ENCODE results near the gene MUTYH.

MUTYH gene

GRCh38 chr1:45334308-45335245, 5.7 kb downstream of the MUTYH start:
- Histone ChIP-seq H2BK12ac (ENCODE audit: low read length) (no peak overlapping the region), H3K4ac (ENCODE audit: low read length) (no peak overlapping the region), H3K79me1 (ENCODE audit: low read depth, low read length) (peaks cover 6% of the 10 kb centered on the region), H3K14ac (ENCODE audit: low read length) (no peak overlapping the region), H3K9me3 (replicated peaks in 1 of 2; ENCODE audit: control insufficient read depth in 2 of 2, insufficient read depth in 1 of 2, low read depth in 1 of 2, low read length in 2 of 2) (peaks cover 0 to 2% of the 10 kb centered on the region in 2 donors), H3K4me3 (ENCODE audit: low read length in 2 of 2) (no peak overlapping the region), H4K91ac (ENCODE audit: low read depth, low read length, poor library complexity) (no peak overlapping the region), H3K27ac (replicated peaks; ENCODE audit: low read length) (no peak overlapping the region), H3K4me1 (ENCODE audit: control insufficient read depth in 2 of 2, insufficient read depth in 1 of 2, low read depth in 1 of 2, low read length in 2 of 2) (peaks cover 3 to 4% of the 10 kb centered on the region in 2 donors), H2AK5ac (ENCODE audit: low read depth, low read length) (no peak overlapping the region), H2BK15ac (ENCODE audit: low read length) (no peak overlapping the region), H3K9ac (ENCODE audit: low read depth, low read length, poor library complexity) (no peak overlapping the region), H3K27me3 (ENCODE audit: control insufficient read depth in 3 of 3, insufficient read depth in 3 of 3, low read depth in 1 of 3, low read length in 3 of 3) (no peaks in the 10 kb centered on the region), H2AFZ (ENCODE audit: low read length) (no peak overlapping the region), H3K36me3 (replicated peaks in 1 of 2; ENCODE audit: control insufficient read depth in 2 of 2, insufficient read depth in 2 of 2, low read length in 2 of 2) (peaks cover 31 to 66% of the 10 kb centered on the region in 2 donors), H2BK120ac (ENCODE audit: low read depth, low read length) (no peak overlapping the region), H3K18ac (ENCODE audit: low read length) (no peak overlapping the region), H4K8ac (ENCODE audit: low read depth, low read length) (no peak overlapping the region), H3K4me2 (ENCODE audit: insufficient read depth, low read length, poor library complexity, severe bottlenecking) (no peak overlapping the region), H2BK5ac (ENCODE audit: low read length) (no peak overlapping the region), H3K23ac (ENCODE audit: low read depth, low read length, poor library complexity) (no peak overlapping the region)
- DNase-seq (ENCODE audit: low spot score): no peak
- no CpG with 5 or more reads among the region's 9 CpGs for WGBS, 2 donors (ENCODE audit: extremely low coverage in 2 of 2, insufficient read length in 2 of 2, insufficient replicate concordance in 1 of 2)

- no peak overlapping the region for H4K8ac ChIP-seq (ENCODE audit: low read depth, low read length)
Measured at GRCh38 chr1:45332346-45332720, 7.9 kb downstream of the MUTYH start.

DNA sequence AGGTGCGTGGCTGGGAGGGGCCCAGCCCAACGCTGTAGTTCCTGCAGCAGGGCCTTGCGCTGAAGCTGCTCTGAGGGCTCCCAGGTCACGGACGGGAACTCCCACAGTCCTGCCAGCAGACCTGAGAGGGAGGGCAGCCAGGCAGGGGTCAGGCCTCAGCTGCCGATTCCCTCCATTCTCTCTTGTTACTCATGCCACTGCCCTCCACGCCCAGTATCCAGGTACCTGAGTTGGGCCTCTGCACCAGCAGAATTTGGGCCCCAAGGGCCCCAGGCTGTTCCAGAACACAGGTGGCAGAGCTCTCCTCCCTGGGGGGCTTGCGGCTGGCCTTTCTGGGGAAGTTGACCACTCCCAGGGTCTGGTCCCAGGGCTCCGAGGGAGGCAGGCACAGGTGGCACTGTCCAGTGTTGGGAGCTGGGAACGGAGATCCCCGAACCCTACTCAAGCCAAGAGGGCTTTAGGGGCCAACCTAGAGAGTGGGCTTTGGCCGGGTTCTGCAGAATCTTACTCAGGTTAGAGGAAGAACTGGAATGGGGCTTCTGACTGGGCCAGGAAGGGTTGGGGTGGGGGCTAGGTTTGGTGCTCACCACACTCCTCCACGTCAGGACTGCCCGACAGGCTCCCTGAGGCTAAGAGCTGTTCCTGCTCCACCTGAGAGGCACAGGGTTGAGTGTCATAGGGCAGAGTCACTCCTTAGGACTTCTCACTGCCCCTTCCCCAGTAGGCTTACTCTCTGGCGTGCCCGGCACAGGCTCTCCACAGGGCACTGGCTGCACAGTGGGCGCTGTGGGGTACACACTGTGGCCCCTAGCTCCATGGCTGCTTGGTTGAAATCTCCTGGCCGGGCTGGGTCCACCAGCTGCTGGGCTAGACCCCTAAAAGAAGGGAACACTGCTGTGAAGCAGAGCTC, 8.5 kb downstream of the MUTYH start:
- Histone ChIP-seq H3K4me3 (ENCODE audit: low read length in 2 of 2) (peak overlapping the region in 1 of 2 donors; percentile 32), H3K14ac (ENCODE audit: low read length) (no peak overlapping the region), H3K18ac (ENCODE audit: low read length) (no peak overlapping the region), H3K9ac (ENCODE audit: low read depth, low read length, poor library complexity) (no peak overlapping the region), H2AFZ (ENCODE audit: low read length) (no peak overlapping the region), H3K27ac (replicated peaks; ENCODE audit: low read length) (no peak overlapping the region), H2BK15ac (ENCODE audit: low read length) (no peak overlapping the region), H2BK12ac (ENCODE audit: low read length) (no peak overlapping the region), H3K27me3 (ENCODE audit: control insufficient read depth in 3 of 3, insufficient read depth in 3 of 3, low read depth in 1 of 3, low read length in 3 of 3) (no peaks in the 10 kb centered on the region), H3K9me3 (replicated peaks in 1 of 2; ENCODE audit: control insufficient read depth in 2 of 2, insufficient read depth in 1 of 2, low read depth in 1 of 2, low read length in 2 of 2) (no peaks in the 10 kb centered on the region), H3K79me1 (ENCODE audit: low read depth, low read length) (peaks cover 4% of the 10 kb centered on the region), H3K36me3 (replicated peaks in 1 of 2; ENCODE audit: control insufficient read depth in 2 of 2, insufficient read depth in 2 of 2, low read length in 2 of 2) (peaks cover 28 to 77% of the 10 kb centered on the region in 2 donors), H4K91ac (ENCODE audit: low read depth, low read length, poor library complexity) (no peak overlapping the region), H2AK5ac (ENCODE audit: low read depth, low read length) (no peak overlapping the region), H3K23ac (ENCODE audit: low read depth, low read length, poor library complexity) (no peak overlapping the region), H2BK5ac (ENCODE audit: low read length) (no peak overlapping the region), H4K8ac (ENCODE audit: low read depth, low read length) (no peak overlapping the region), H3K4me2 (ENCODE audit: insufficient read depth, low read length, poor library complexity, severe bottlenecking) (no peak overlapping the region), H2BK120ac (ENCODE audit: low read depth, low read length) (no peak overlapping the region), H3K4me1 (ENCODE audit: control insufficient read depth in 2 of 2, insufficient read depth in 1 of 2, low read depth in 1 of 2, low read length in 2 of 2) (peaks cover 0 to 21% of the 10 kb centered on the region in 2 donors), H3K4ac (ENCODE audit: low read length) (no peak overlapping the region)
- DNase-seq (ENCODE audit: low spot score): no peak
- WGBS, 2 donors (ENCODE audit: extremely low coverage in 2 of 2, insufficient read length in 2 of 2, insufficient replicate concordance in 1 of 2): no CpG with 5 or more reads among the region's 18 CpGs

More at GRCh38 chr1:45332346-45332720, 7.9 kb downstream of the MUTYH start:
- no peak overlapping the region for H3K14ac ChIP-seq (ENCODE audit: low read length)
- no peak overlapping the region for H4K91ac ChIP-seq (ENCODE audit: low read depth, low read length, poor library complexity)
- no peak for DNase-seq (ENCODE audit: low spot score)
- no peak overlapping the region for H2BK12ac ChIP-seq (ENCODE audit: low read length)
- no peak overlapping the region for H3K4me3 ChIP-seq (ENCODE audit: low read length in 2 of 2)
- no peak overlapping the region for H3K4ac ChIP-seq (ENCODE audit: low read length)
- no CpG with 5 or more reads among the region's 10 CpGs for WGBS, 2 donors (ENCODE audit: extremely low coverage in 2 of 2, insufficient read length in 2 of 2, insufficient replicate concordance in 1 of 2)
- no peak overlapping the region for H3K27ac ChIP-seq (replicated peaks; ENCODE audit: low read length)
- peaks cover 0 to 17% of the 10 kb centered on the region in 2 donors for H3K4me1 ChIP-seq (ENCODE audit: control insufficient read depth in 2 of 2, insufficient read depth in 1 of 2, low read depth in 1 of 2, low read length in 2 of 2)
- H2BK15ac ChIP-seq (ENCODE audit: low read length): no peak overlapping the region
- no peak overlapping the region for H2AFZ ChIP-seq (ENCODE audit: low read length)
- H3K9ac ChIP-seq (ENCODE audit: low read depth, low read length, poor library complexity): no peak overlapping the region
- no peak overlapping the region for H2AK5ac ChIP-seq (ENCODE audit: low read depth, low read length)
- H3K18ac ChIP-seq (ENCODE audit: low read length): no peak overlapping the region
- peaks cover 28 to 74% of the 10 kb centered on the region in 2 donors for H3K36me3 ChIP-seq (replicated peaks in 1 of 2; ENCODE audit: control insufficient read depth in 2 of 2, insufficient read depth in 2 of 2, low read length in 2 of 2)
- no peak overlapping the region for H2BK5ac ChIP-seq (ENCODE audit: low read length)
- H2BK120ac ChIP-seq (ENCODE audit: low read depth, low read length): no peak overlapping the region
- H3K4me2 ChIP-seq (ENCODE audit: insufficient read depth, low read length, poor library complexity, severe bottlenecking): no peak overlapping the region
- no peaks in the 10 kb centered on the region for H3K9me3 ChIP-seq (replicated peaks in 1 of 2; ENCODE audit: control insufficient read depth in 2 of 2, insufficient read depth in 1 of 2, low read depth in 1 of 2, low read length in 2 of 2)
- H3K23ac ChIP-seq (ENCODE audit: low read depth, low read length, poor library complexity): no peak overlapping the region
- peaks cover 3% of the 10 kb centered on the region for H3K79me1 ChIP-seq (ENCODE audit: low read depth, low read length)
- no peaks in the 10 kb centered on the region for H3K27me3 ChIP-seq (ENCODE audit: control insufficient read depth in 3 of 3, insufficient read depth in 3 of 3, low read depth in 1 of 3, low read length in 3 of 3)

All from neuronal stem cell (in vitro differentiated cells).